HG02798 (cell line): Measurements from ENCODE around the gene SLC6A12.

Experiments
- ATAC-seq: cut with Tn5 transposase; IDR thresholded peaks from one replicate; pipeline ENCODE4 v1.9.1; 2021; ENCODE audit warnings: mild to moderate bottlenecking; ENCODE audit not compliant: unreplicated experiment, poor library complexity

SLC6A12 gene

DNA sequence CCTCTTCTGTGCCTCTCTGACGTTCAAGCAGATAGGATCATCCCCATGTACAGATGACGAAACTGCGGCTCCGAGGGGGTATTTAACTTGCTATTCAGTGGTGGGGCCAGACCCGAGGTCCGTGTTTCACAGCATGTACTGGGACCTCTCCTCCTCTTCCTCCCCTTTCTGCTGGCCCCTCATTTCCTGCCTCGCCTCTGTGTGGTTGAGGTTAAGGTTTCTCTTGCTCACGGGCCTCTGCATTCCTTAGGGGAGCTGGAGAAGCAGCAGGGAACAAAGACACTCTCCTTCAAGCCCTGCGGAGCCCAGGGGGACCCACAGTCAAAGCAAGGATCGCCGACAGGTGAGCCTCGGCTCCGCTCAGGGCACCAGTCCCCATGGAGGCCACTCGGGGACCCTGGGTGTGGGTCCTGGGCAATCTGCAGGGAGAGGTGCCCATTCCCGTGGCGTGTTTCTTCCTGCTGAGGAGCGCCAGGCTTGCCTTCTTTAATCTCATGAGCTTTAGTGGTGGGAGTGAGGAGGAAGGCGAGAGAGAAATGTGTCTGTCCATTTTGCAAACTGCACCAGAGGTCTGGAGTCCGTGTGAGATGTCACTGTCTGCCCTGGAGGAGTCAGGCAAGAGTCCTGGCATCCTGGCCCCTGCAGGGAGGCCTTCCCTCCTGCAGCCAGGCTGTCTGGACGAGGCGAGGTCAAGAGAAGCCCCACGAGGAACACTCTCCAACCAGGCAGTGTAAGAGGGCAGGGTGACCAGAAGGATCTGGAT, 45.0 kb downstream of the SLC6A12 start:
- no peak for ATAC-seq

DNA sequence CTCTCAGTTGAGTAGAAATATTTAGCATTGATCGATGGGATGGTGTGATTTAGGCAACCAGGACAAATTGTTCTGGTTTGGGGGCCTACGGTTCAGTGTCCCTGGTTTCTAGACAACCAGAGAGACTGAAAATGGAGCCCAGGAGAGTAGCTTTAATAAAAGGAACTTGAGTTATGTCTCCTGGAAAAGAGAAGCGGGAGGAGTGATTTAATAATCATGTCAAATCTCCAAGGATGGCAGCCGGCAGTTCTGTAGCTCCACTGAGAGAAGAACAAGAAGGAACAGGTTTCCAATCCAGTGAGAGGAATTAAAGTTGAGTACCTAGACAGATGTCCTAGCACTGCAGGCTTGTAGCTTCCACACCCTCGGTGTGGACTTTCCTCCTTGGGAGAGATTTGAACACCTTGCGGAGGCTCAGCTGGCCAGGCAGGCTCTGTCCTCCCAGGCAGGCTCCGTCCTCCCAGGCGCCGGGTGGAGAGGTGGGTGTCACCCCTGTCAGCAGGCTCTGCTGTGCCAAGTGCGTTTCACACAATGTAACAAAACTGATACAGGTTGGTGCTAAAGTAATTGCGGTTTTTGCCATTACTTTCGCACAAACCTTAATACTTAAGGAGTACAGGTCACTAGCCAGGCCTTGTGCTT, 45.9 kb downstream of the SLC6A12 start:
- ATAC-seq = no peak

DNA sequence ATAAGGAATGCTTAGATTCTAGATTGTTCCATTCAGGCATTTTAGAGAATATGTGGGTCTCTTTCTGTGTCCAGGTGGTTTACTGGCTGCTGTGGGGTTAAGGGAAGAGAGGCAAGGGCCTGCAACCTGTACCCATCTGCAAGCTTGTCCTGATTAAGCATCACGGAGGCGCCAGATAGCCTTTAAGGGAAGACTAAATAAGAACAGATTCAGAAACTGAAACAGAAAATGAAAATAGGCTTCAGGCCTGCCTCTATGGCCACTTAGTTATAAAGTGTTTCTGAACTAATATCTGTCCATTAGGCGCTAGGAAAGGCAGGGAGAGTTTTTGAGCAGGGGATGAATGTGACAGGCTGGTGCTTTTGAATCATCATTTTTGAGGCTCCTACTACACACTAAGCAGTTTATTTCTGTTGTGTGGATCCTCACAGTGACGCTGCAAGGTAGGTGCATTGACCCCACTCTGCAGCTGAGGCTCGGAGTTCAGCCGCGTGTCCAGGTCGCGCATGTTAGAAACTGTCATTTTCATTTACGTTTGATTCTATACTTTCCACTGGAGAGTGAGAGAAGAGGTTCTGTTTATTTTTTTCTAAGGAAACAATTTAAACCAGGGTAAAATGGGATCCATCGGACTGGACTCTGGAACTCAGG, 47.4 kb downstream of the SLC6A12 start:
- no peak for ATAC-seq

DNA sequence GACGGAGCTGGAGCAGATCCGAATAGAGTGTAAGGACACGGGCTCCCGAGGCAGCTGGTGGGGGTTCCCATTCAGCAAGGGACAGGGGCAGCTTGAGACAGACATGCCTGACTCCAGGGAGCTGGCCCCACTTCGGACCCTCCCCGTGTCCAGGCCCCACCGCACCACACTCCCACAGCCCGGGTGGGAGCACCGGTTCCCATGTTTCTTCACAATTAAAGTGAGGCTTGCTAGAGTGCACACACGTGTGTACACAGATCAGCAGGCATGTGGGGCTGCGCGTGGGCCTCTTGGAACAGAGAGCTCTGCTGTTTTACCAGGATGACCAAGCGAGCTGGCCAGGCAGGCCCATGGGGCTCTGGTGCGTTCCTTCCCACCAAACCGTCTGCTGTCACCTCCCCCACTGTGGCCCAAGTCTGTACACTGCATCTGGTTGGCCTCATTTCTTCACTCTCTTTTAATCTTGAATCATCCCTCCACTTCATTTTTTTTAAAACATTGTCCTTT, 48.0 kb downstream of the SLC6A12 start:
- ATAC-seq = no peak

DNA sequence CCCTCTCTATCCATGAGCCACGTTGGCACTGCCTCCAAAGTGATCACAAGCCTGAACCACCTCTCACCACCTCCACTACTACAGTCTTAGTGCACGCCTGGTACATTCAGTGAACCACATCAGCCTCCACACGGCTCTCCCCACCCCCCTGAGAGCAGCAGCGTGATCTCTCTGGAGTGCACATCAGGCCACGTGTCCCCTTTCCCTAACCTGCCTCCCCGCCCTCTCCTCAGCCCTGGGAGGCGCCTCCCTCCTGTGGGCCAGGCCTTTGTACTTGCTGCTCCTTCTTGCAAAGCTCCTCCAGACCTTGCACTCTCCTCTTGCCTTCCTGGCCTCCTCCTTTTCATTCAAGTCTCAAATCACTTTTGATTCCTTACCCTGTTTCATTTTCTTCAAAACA, 49.8 kb downstream of the SLC6A12 start:
- ATAC-seq = no peak

DNA sequence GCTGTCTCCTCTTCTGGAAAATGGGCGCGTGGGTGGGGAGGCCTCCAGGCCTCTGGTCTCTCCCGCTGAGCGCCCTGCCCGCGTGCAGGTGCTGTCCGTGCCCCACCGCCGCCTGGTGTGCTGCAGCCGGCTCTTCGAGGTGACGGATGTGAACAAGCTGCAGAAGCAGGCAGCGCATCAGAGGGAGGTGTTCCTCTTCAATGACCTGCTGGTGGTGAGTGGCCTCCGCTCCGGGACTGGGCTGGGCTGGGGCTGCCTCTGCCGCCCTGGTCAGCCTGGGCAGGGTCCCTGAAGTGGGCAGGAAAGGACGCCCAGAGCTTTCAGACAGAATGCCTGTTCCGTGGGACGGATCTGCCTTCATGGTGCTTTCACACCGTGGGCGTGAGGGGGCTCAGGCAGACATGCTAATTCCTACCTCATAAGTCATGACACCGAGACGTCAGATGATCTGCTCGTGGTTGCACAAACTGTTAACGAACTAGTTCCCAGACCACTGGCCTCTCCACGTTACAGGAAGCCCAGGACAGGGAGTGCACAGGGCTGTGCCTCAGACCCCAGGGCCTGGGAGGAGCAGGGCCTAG, 50.5 kb downstream of the SLC6A12 start:
- no peak for ATAC-seq

DNA sequence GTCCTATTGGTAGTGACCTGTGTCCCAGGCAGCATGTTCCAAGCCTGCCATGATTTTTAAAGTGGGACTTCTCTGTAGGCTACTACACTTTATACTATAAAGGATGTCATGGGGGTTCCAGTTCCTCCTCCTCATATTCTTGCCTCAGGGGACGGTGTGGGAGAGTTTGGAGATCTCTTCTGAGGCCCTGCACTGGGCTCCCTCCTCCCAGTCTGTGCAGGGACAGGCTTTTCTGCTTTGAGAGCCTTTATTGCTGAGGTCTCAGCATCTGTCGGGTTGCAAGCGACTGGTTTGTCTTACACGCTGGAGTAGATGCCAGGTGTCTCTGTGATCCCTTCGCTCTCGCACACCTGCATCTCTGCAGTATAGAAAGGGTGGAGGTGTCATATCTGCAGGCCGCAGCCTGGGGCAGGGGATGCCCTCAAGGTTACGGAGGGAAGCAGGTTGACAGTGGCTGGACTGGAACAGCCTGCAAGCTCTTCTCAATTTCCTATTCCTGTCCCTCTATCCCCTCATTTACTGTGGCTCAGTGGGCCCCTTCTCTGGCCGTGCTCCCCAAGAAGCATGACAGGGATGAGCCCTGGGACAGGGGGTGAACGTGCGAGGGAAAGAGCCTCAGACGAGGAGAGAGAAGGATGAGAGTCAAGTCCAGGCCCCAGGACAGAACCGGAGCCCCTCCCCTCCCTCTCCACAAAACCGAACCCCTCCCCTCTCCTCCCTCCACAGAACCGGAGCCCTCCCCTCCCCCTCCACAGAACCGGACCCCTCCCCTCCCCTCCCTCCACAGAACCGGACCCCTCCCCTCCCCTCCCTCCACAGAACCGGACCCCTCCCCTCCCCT, 51.3 kb downstream of the SLC6A12 start:
- ATAC-seq = no peak

DNA sequence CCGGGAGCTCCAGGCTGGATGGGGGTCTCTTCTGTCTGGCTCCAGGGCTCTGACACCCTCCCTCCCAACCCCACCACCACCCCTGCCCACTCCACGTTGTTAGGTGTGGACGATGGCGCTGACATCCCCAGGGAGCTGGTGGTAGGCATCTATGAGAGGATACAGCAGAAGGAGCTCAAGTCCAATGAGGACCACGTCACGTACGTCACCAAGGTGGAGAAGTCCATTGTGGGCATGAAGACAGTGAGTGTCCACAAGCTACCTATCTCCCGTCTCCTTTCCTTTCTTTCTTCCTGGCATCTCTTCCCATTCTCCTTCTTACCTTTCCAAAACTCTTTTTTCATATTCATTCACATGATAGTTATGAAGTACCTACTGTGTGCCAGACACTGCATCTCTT, 52.1 kb downstream of the SLC6A12 start:
- ATAC-seq = no peak

DNA sequence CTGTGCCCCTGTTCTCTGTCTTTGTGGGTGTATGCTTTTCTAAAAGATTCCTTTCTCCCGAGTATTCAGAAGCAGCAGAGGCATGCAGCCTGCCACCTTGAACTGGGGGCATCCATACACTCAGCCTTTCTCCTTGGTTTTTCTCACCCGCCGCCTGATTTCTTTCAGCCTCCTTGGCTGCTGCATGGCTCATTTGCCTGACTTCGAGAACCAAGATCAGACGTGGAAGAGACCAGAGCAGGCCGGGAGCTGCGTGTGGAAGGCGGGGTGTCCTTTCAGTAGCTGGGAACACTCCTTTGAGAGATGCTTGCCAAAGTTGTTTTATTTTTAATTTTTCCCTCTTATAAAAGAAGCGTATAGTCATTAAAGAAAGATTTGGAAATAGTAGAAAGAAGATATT, 53.1 kb downstream of the SLC6A12 start:
- ATAC-seq = no peak

DNA sequence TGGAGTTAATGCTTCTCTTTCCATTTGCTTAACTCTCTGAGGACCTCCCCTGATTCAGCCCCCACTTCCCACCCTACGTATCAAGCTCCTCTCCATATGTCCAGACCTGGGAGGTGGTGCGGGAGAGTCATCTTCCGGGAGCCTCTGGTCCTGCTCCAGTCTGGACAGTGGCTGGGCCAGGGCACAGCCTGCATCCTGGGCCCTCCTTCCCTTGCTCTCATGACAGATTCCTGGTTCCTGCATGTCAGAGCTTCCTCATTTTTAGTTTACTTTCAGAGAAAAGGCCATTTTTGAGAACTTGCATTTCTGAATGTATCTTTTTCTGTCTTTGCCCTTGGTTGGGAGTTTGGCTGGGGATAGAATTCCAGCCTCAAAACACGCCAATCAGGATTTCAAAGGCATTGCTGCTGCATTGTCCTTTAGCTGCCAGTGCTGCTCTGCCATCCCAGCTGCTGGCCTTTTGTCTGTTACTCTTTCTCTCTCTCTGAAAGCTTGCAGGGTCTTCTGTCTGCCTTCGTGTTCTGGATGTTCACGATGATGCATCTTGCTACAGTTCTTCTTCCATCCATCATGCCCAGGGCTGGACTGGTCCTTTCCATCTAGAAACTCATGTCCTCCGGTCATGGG, 54.7 kb downstream of the SLC6A12 start:
- no peak for ATAC-seq

DNA sequence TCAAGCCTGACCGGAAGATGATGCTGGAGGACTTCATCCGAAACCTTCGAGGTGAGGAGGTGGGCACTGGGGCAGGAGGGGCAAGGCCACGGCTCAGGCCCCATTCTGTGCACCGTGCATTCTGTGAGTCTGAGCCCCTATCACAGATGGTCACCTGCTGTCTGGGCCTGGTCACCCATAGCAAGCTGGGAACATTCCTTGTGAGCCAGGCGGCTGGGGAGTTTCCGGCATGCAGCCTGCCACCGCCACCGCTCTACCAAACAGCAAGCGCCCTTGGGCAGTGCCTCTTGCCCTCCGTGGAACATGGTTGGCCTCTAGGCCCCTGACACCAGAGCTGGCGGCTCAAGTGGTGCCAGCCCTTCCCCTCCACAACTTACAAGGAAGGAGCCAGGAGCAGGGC, 56.3 kb downstream of the SLC6A12 start:
- no peak for ATAC-seq

DNA sequence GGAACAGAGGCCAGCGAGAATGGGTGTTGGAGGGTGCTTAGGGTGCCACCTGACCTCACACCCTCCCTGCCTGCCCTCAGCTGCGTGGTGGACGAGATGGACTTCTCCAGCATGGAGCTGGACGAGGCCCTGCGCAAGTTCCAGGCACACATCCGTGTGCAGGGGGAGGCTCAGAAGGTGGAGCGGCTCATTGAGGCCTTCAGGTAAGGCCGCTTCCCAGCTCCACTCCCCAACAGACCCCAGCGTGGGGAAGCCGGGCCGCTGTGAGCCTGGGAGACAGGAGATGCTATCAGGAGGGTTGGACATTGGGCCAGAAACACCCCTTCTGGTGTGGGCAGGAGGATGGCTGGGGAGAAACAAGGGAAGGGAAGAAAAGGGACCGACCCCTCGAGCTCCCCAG, 57.0 kb downstream of the SLC6A12 start:
- ATAC-seq = no peak

DNA sequence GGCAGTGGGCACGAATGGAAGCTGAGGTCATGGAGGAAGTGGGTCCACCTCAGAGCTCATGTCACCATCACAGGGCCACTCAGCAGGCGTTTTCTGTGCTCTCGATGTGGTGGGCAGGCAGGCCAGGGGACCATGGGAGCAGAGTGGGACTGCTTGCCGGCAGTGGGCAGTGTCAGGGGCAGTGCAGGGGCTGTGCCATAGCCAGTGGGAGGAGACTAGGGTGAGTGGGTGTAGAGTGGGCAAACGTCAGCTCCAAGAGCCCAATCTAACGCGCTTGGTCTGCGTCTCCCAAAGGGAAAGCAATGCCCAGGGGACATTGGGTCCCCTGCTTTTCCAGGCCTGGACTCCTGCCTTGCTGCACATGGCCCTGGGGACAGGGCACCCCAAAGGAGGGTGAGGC, 58.3 kb downstream of the SLC6A12 start:
- ATAC-seq = no peak

DNA sequence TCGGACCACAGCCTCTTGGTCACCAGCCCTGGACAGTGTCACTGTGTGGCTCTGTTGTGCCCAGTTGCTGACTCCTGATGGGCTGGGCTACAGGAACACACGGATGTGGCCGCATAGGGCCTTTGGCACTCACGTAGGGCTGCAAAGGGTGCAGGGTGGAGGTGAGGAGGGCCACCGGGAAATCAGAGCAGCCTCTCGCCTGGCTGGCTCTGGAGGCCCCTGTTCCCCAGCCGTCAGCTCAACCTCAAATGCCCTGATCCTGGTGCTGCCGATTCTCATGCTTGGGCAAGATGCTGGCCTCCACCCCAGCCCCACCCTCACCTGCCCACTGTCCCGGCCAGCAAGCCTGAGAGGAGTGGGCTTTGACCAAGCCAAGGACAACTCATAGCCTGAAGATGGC, 59.0 kb downstream of the SLC6A12 start:
- ATAC-seq = no peak

DNA sequence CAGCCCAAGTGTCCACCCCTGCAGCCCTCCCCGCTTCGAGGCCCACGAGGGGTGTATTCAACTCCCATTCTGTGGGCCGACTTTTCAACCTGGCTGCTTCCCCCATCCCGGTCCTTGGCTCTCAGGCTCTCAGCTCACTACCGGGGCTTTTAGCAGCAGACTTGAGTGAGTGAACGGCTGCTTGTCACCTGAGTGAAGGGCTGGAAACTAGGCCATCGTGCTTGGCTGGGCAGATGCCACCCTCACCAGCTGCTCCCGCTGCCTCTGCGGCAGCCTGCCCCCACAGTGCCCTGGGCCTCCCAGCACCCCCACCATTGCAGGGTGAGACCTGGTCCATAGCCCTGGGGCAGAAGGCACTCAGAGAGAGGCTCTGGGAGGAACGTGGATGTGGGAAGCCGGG, 59.9 kb downstream of the SLC6A12 start:
- no peak for ATAC-seq

DNA sequence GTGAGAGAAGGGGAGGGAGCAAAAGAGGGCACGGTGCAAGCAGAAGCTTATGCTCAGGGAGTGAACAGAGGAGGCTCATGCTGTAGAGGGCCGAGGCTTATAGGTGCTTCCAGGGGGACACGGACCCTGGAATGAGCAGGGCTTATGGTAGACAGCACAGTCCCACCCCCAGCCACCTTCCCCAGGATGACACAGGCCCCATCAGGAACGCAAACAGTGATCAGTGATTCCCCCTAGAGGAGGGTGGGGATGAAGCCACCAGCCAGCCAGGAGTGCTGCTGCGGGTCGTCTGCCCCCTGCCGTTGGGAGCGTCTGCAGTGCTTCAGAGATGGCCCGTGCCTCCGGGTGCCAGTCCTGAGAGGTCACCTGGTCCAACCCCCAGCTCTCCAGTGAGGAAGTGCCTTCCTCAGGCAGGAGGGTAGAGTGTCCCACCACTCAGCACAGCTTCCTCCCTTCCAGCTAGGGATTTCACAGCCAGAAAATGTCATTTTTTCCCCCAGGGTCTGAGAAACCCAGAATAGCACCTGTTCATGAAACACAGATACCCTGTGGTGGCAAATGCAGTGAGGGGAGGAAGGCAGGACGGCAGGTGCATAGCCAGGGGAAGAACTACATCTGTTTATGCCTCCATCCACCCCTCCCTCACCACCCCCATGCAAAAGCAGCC, 60.7 kb downstream of the SLC6A12 start:
- ATAC-seq = peak; percentile 41

DNA sequence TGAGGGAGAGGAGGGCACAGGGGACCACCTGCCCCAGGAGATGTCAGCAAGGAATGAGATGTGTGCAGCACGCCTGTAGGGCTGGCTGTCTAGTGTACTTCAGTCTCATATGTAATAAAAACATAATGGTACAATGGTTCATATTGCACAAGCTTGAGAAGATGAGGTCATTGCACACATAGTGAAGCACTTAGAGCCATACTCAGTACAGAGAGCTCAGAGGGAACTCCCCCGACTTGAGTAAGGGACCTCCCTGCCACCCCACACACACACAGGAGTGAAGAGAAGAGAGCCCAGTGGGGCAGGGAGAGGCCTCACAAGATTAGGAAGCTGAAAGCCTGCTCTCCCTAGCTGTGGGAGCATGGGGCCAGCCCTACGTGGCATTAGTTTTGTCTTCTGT, 61.5 kb downstream of the SLC6A12 start:
- no peak for ATAC-seq

DNA sequence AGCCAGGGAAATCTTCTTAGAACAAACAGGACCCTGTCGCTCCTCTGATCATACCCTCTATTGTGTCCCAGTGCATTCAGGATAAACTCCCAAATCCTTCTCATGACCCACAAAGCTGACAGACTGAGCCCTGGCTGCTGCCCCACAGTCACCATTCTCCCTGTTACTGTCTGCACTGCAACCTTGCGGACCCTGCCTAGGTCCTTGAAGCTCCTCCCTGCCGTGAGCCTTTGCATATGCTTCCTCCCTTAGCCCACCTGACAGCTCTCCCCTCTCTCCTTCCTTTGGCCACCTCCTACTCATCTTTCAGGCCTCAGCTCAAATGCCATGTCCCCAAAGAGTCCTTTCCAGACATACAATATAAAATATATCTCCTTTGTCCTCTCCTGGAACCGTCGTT, 62.4 kb downstream of the SLC6A12 start:
- no peak for ATAC-seq

DNA sequence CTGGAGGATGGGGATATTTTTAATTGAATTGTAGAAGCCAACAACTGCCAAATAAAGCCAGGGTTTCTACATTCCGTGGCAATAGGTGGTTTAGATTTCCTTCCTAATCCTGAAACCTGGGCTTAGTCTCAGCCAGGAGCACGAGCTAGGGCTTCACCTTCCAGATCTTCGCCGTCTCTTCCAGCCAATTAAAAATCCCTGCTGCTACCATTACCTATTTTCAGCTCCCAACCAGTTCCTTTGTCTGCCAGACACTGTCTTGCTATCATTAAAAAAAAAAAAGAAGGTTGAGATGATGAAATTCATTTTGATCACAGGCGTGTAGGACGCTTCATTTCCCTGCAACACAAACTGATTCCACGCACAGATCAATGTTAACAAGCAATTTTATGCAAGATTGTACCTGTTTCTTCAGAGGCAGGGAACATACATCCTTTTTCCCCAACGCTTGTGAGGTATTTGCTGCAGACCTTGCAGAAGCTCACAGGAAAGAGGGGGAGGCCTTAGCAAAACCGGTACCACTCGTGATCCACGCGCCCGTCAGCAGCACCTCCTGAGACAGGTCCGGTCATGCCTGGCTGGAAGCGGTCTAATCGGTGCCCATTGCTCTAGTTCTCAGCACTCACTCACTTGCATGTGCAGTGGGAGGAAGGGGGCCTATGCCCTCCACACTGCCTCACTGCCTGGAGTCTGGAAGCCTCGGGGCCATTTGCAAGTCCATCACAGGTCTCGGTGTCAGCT, 65.1 kb downstream of the SLC6A12 start:
- no peak for ATAC-seq
